Activated gamma-delta T cell treated with anti-CD3 and anti-CD28 coated beads, Interleukin-2, amount 50 U/mL, for 16 hours (primary cell): ENCODE measurements around the gene PORCN.
"Not testable (repeated sequence)": the region's sequence is repeated elsewhere in the genome, so short reads cannot be mapped to it uniquely, and the experiment has no call there.

Source experiments
- DNase-seq: peaks from one replicate; pipeline ENCODE4 v3.0.0-alpha.2; 2020; ENCODE audit warnings: low read depth

Gene PORCN

GRCh38 chrX:48541140-48541814, 32.5 kb downstream of the PORCN start:
- no peak for DNase-seq

GRCh38 chrX:48548871-48549270, 40.1 kb downstream of the PORCN start:
- no peak for DNase-seq

GRCh38 chrX:48555731-48556325, 47.0 kb downstream of the PORCN start:
- DNase-seq = not testable (repeated sequence)

GRCh38 chrX:48558271-48558670, 49.5 kb downstream of the PORCN start:
- DNase-seq = no peak

- no peak for DNase-seq
Observed at GRCh38 chrX:48559636-48560035, 50.8 kb downstream of the PORCN start.

GRCh38 chrX:48560056-48560455, 51.3 kb downstream of the PORCN start:
- DNase-seq = no peak

GRCh38 chrX:48560681-48561080, 51.9 kb downstream of the PORCN start:
- no peak for DNase-seq

- no peak for DNase-seq
Observed at GRCh38 chrX:48569958-48570357, 61.2 kb downstream of the PORCN start.
